Hematopoietic multipotent progenitor cell treated with erythropoietin and hydrocortisone succinate and interleukin-3 and kit ligand, for 17 days (in vitro differentiated cells): Measurements from ENCODE around the gene HIPK2.
A peak's percentile ranks its signal among the peaks of the same experiment; 100 is the strongest.
"Not testable (repeated sequence)": the region's sequence is repeated elsewhere in the genome, so short reads cannot be mapped to it uniquely, and the experiment has no call there.

ENCODE experiments used
- DNase-seq: peaks from one replicate; pipeline ENCODE4 v3.0.0-alpha.2; 2015; ENCODE audit warnings: low spot score

HIPK2 gene

GRCh38 chr7:139620676-139621344, 157.0 kb downstream of the HIPK2 start:
- DNase-seq, result peak; percentile 33

- no peak for DNase-seq
These were observed 158.5 kb downstream of the HIPK2 start for GRCh38 chr7:139619367-139619657.

GRCh38 chr7:139618482-139619366, 159.1 kb downstream of the HIPK2 start:
- DNase-seq, result no peak

GRCh38 chr7:139617074-139617473, 160.7 kb downstream of the HIPK2 start:
- no peak for DNase-seq

- no peak for DNase-seq
These were observed 162.9 kb downstream of the HIPK2 start for GRCh38 chr7:139614886-139615285.

- DNase-seq, result no peak
These were observed 163.8 kb downstream of the HIPK2 start for GRCh38 chr7:139613971-139614411.

GRCh38 chr7:139611556-139611955, 166.2 kb downstream of the HIPK2 start:
- DNase-seq, result not testable (repeated sequence)

GRCh38 chr7:139610595-139610994, 167.2 kb downstream of the HIPK2 start:
- DNase-seq, result no peak

- DNase-seq, result no peak
These were observed 173.9 kb downstream of the HIPK2 start for GRCh38 chr7:139603896-139604295.

GRCh38 chr7:139603282-139603681, 174.5 kb downstream of the HIPK2 start:
- no peak for DNase-seq

GRCh38 chr7:139602143-139602722, 175.6 kb downstream of the HIPK2 start:
- peak; percentile 13 for DNase-seq

- DNase-seq, result no peak
These were observed 176.6 kb downstream of the HIPK2 start for GRCh38 chr7:139601176-139601575.

- DNase-seq, result no peak
These were observed 177.5 kb downstream of the HIPK2 start for GRCh38 chr7:139600306-139600705.

- no peak for DNase-seq
These were observed 179.2 kb downstream of the HIPK2 start for GRCh38 chr7:139598642-139599041.

- DNase-seq, result no peak
These were observed 180.8 kb downstream of the HIPK2 start for GRCh38 chr7:139597028-139597427.

- no peak for DNase-seq
These were observed 181.2 kb downstream of the HIPK2 start for GRCh38 chr7:139596626-139597025.

GRCh38 chr7:139595806-139596205, 182.0 kb downstream of the HIPK2 start:
- DNase-seq, result no peak

GRCh38 chr7:139594911-139595476, 182.8 kb downstream of the HIPK2 start:
- DNase-seq, result no peak

GRCh38 chr7:139594090-139594489, 183.7 kb downstream of the HIPK2 start:
- no peak for DNase-seq

GRCh38 chr7:139592801-139593461, 184.9 kb downstream of the HIPK2 start:
- DNase-seq, result no peak

GRCh38 chr7:139591550-139592195, 186.1 kb downstream of the HIPK2 start:
- DNase-seq, result no peak

GRCh38 chr7:139589474-139589873, 188.3 kb downstream of the HIPK2 start:
- DNase-seq, result no peak
